Nephron (organoid): Measurements from ENCODE around the gene THSD4.

Source experiments
- H3K27ac Mint-ChIP-seq, 3 experiments: 2 replicates each; pipeline ENCODE4 v1.8.0; 2020; ENCODE audit warnings: mixed read lengths in 3 of 3, mild to moderate bottlenecking in 2 of 3, moderate library complexity in 1 of 3
- H3K27me3 Mint-ChIP-seq: 2 replicates; pipeline ENCODE4 v1.8.0; 2021; ENCODE audit warnings: low read depth, mild to moderate bottlenecking, moderate library complexity, mixed read lengths
- H3K36me3 Mint-ChIP-seq: 2 replicates; pipeline ENCODE4 v1.8.0; 2020; ENCODE audit warnings: low read depth, mixed read lengths
- H3K4me1 Mint-ChIP-seq: 2 replicates; pipeline ENCODE4 v1.8.0; 2020; ENCODE audit warnings: mixed read lengths
- H3K4me3 Mint-ChIP-seq, 3 experiments: 2 replicates each; pipeline ENCODE4 v1.8.0; 2020; ENCODE audit warnings: mild to moderate bottlenecking in 3 of 3, mixed read lengths in 3 of 3, moderate library complexity in 2 of 3
- H3K9me3 Mint-ChIP-seq: 2 replicates; pipeline ENCODE4 v1.8.0; 2020; ENCODE audit warnings: mixed read lengths
- CTCF ChIP-seq, 3 experiments: fragments of 200-600 bp; sonication (generic); IDR thresholded peaks; one replicate each; pipeline ENCODE4 v1.5.0; 2021; ENCODE audit warnings: antibody characterized with exemption in 3 of 3; ENCODE audit not compliant: unreplicated experiment in 3 of 3

THSD4 gene

GRCh38 chr15:71409541-71409940, 294.3 kb downstream of the THSD4 start:
- Mint-ChIP-seq H3K4me3 (no peak overlapping the region), H3K4me1 (peaks cover 17% of the 10 kb centered on the region), H3K27ac (peak overlapping the region in 1 of 3 experiments; percentile 23), H3K27me3 (peaks cover 9% of the 10 kb centered on the region), H3K36me3 (no peaks in the 10 kb centered on the region), H3K9me3 (no peaks in the 10 kb centered on the region)
- no peak for TF ChIP-seq CTCF (IDR thresholded peaks at IDR 0.05; ENCODE audit: unreplicated experiment in 3 of 3)

GRCh38 chr15:71410347-71410746, 295.1 kb downstream of the THSD4 start:
- Mint-ChIP-seq H3K27ac (peak overlapping the region in 1 of 3 experiments; percentile 23), H3K9me3 (no peaks in the 10 kb centered on the region), H3K4me3 (no peak overlapping the region), H3K36me3 (no peaks in the 10 kb centered on the region), H3K4me1 (peaks cover 17% of the 10 kb centered on the region), H3K27me3 (peaks cover 9% of the 10 kb centered on the region)
- TF ChIP-seq CTCF (IDR thresholded peaks at IDR 0.05; ENCODE audit: unreplicated experiment in 3 of 3): no peak

GRCh38 chr15:71411538-71412482, 296.5 kb downstream of the THSD4 start:
- H3K36me3 Mint-ChIP-seq: no peaks in the 10 kb centered on the region
- H3K9me3 Mint-ChIP-seq: no peaks in the 10 kb centered on the region
- peaks cover 5% of the 10 kb centered on the region for H3K27me3 Mint-ChIP-seq
- H3K27ac Mint-ChIP-seq: peak overlapping the region; percentile 64 to 85 (median 79)
- H3K4me3 Mint-ChIP-seq: peak overlapping the region in 1 of 3 experiments; percentile 1
- TF ChIP-seq CTCF (IDR thresholded peaks at IDR 0.05; ENCODE audit: unreplicated experiment in 3 of 3): peak; percentile 20 to 25 (median 22)
- peaks cover 17% of the 10 kb centered on the region for H3K4me1 Mint-ChIP-seq

- H3K9me3 Mint-ChIP-seq: peaks cover 5% of the 10 kb centered on the region
- TF ChIP-seq CTCF (IDR thresholded peaks at IDR 0.05; ENCODE audit: unreplicated experiment in 3 of 3): no peak
- H3K4me3 Mint-ChIP-seq: no peak overlapping the region
- H3K4me1 Mint-ChIP-seq: peaks cover 17% of the 10 kb centered on the region
- peak overlapping the region in 2 of 3 experiments; percentile 6 to 53 for H3K27ac Mint-ChIP-seq
- H3K36me3 Mint-ChIP-seq: no peaks in the 10 kb centered on the region
- no peaks in the 10 kb centered on the region for H3K27me3 Mint-ChIP-seq
Measured at GRCh38 chr15:71413419-71413818, 298.1 kb downstream of the THSD4 start.

GRCh38 chr15:71414853-71415252, 299.6 kb downstream of the THSD4 start:
- peaks cover 5% of the 10 kb centered on the region for H3K9me3 Mint-ChIP-seq
- H3K4me1 Mint-ChIP-seq: peaks cover 17% of the 10 kb centered on the region
- TF ChIP-seq CTCF (IDR thresholded peaks at IDR 0.05; ENCODE audit: unreplicated experiment in 3 of 3): no peak
- H3K27ac Mint-ChIP-seq: no peak overlapping the region
- H3K36me3 Mint-ChIP-seq: no peaks in the 10 kb centered on the region
- no peaks in the 10 kb centered on the region for H3K27me3 Mint-ChIP-seq
- H3K4me3 Mint-ChIP-seq: no peak overlapping the region
